HCT116 (cell line): ENCODE measurements around the gene CORO2A. TPM values are rescaled to one million over a fixed set of nuclear protein-coding genes. Genes with fewer than 3 reads are reported as not detected.

Source experiments
- ATAC-seq: fragments of 200-7000 bp; cut with Tn5 transposase; 2 replicates; pipeline ENCODE4 v1.9.1; 2020; ENCODE audit warnings: mild to moderate bottlenecking, moderate library complexity
- BruUV-seq: library from RNA; stranded (reverse); fragments of 400-500 nt; replicated peaks from 2 replicates; lab custom pipeline; 2021; lab: Mats Ljungman, UMichigan
- CTCF ChIA-PET: fragments of 300-600 bp; sonication (Branson Sonifier 250); formaldehyde crosslinking; loops from one replicate; lab custom pipeline; 2021; ENCODE audit warnings: antibody characterized with exemption; lab: Charles Lee
- POLR2A ChIA-PET: fragments of 300-600, 350-600 bp; sonication (Branson Sonifier 250); formaldehyde crosslinking; loops from one replicate; lab custom pipeline; 2021; ENCODE audit warnings: antibody characterized with exemption; lab: Charles Lee
- RAD21 ChIA-PET, 2 experiments: fragments of 300-600 bp; sonication (Branson Sonifier 250); formaldehyde crosslinking; loops; one replicate each; lab custom pipeline; 2023; ENCODE audit warnings: low total read pairs in 2 of 2; ENCODE audit not compliant: uncharacterized antibody in 2 of 2, unreplicated experiment in 2 of 2, low non-redundant PET in 1 of 2; lab: Charles Lee
- DNase-seq: peaks from one replicate; pipeline ENCODE4 v3.0.0-alpha.2; 2010; ENCODE audit warnings: low read depth, low spot score
- H2AFZ ChIP-seq: fragments of 200-600 bp; shearing (Covaris generic), sonication (generic); 2 replicates; pipeline ENCODE4 v1.6.1; 2017; ENCODE audit warnings: low read depth, mixed run types, mixed read lengths, antibody characterized with exemption, low read length; ENCODE audit not compliant: poor library complexity, severe bottlenecking
- H3K27ac ChIP-seq: 2 replicates; pipeline ENCODE4 v1.5.1; 2012; ENCODE audit warnings: low read depth, low read length
- H3K27me3 ChIP-seq: fragments of 200-600 bp; sonication (generic); 2 replicates; pipeline ENCODE4 v1.6.1; 2016; ENCODE audit warnings: mixed run types, low read length, mixed read lengths; ENCODE audit not compliant: insufficient read depth
- H3K36me3 ChIP-seq, 2 experiments: fragments of 200-500 bp in 1 of 2; fragments of 200-600 bp in 1 of 2; sonication (Bioruptor generic) in 1 of 2; sonication (generic) in 1 of 2; 2 replicates each; pipeline versions ENCODE4 v1.5.1 to v1.6.1; 2014 to 2016; ENCODE audit warnings: low read length in 2 of 2, inconsistent platforms in 1 of 2, mixed read lengths in 1 of 2, mixed run types in 1 of 2; ENCODE audit not compliant: insufficient read depth in 2 of 2, control insufficient read depth in 1 of 2
- H3K4me1 ChIP-seq, 2 experiments: fragments of 200-600 bp in 1 of 2; sonication (generic) in 1 of 2; 2 replicates each; pipeline versions ENCODE4 v1.5.1 to v1.6.1; 2012 to 2017; ENCODE audit warnings: low read length in 2 of 2, inconsistent platforms in 1 of 2, mild to moderate bottlenecking in 1 of 2, mixed read lengths in 1 of 2, mixed run types in 1 of 2, moderate library complexity in 1 of 2; ENCODE audit not compliant: insufficient read depth in 2 of 2, control insufficient read depth in 1 of 2
- H3K4me2 ChIP-seq: fragments of 200-600 bp; sonication (generic); 2 replicates; pipeline ENCODE4 v1.6.1; 2017; ENCODE audit warnings: mixed run types, low read length, mixed read lengths
- H3K4me3 ChIP-seq, 2 experiments: fragments of 200-600 bp in 1 of 2; sonication (generic) in 1 of 2; replicated peaks in 1 of 2; 2 replicates each; pipeline ENCODE4 v1.5.1; 2011 to 2016; ENCODE audit warnings: low read length in 2 of 2, control low read depth in 1 of 2, low read depth in 1 of 2, mild to moderate bottlenecking in 1 of 2, mixed read lengths in 1 of 2, mixed run types in 1 of 2
- H3K79me2 ChIP-seq: fragments of 200-600 bp; sonication (generic); 2 replicates; pipeline ENCODE4 v1.6.1; 2017; ENCODE audit warnings: mild to moderate bottlenecking, mixed run types, low read length, moderate library complexity, mixed read lengths; ENCODE audit not compliant: insufficient read depth
- H3K9ac ChIP-seq: fragments of 200-600 bp; sonication (generic); 2 replicates; pipeline ENCODE4 v1.6.1; 2016; ENCODE audit warnings: low read length, mixed read lengths
- H3K9me2 ChIP-seq: fragments of 200-600 bp; sonication (generic), shearing (Covaris generic); 2 replicates; pipeline ENCODE4 v1.6.1; 2017; ENCODE audit warnings: mixed run types, mild to moderate bottlenecking, moderate library complexity; ENCODE audit not compliant: insufficient read depth
- H3K9me3 ChIP-seq, 2 experiments: fragments of 200-500 bp in 1 of 2; fragments of 200-600 bp in 1 of 2; sonication (Bioruptor generic) in 1 of 2; sonication (generic) in 1 of 2; 2 replicates each; pipeline ENCODE4 v1.6.1; 2014 to 2017; ENCODE audit warnings: low read length in 2 of 2, mixed read lengths in 2 of 2, inconsistent platforms in 1 of 2, low read depth in 1 of 2, mild to moderate bottlenecking in 1 of 2, mixed run types in 1 of 2, moderate library complexity in 1 of 2; ENCODE audit not compliant: control insufficient read depth in 1 of 2, insufficient read depth in 1 of 2
- H4K20me1 ChIP-seq: fragments of 200-600 bp; sonication (generic), shearing (Covaris generic); 2 replicates; pipeline ENCODE4 v1.6.1; 2017; ENCODE audit warnings: mixed run types, mild to moderate bottlenecking, moderate library complexity; ENCODE audit not compliant: insufficient read depth
- POLR2A ChIP-seq: IDR thresholded peaks from 2 replicates; pipeline ENCODE4 v1.7.0; 2011; ENCODE audit warnings: borderline replicate concordance; ENCODE audit not compliant: insufficient read depth, insufficient read length; ENCODE audit errors: extremely low read depth
- POLR2AphosphoS5 ChIP-seq: IDR thresholded peaks from 2 replicates; pipeline ENCODE4 v1.6.1; 2011; ENCODE audit warnings: mild to moderate bottlenecking, low read depth, low read length, moderate library complexity
- SIN3A ChIP-seq: IDR thresholded peaks from 2 replicates; pipeline ENCODE4 v1.6.1; 2012; ENCODE audit warnings: low read depth
- TCF7L2 ChIP-seq: IDR thresholded peaks from 2 replicates; pipeline ENCODE4 v1.7.0; 2011; ENCODE audit warnings: borderline replicate concordance, inconsistent platforms; ENCODE audit not compliant: insufficient read depth, insufficient read length; ENCODE audit errors: extremely low read depth
- ZFX ChIP-seq: fragments of 450-650 bp; IDR thresholded peaks from 2 replicates; pipeline ENCODE4 v1.6.1; 2017
- intact Hi-C: fragments of 100-400 bp; cut with micrococcal nuclease; formaldehyde crosslinking; loops from 2 replicates; pipeline ENCODE4 v1.10.0; 2022
- total RNA-seq: library from RNA; stranded (reverse); gene quantifications from one replicate; pipeline ENCODE4 v1.2.1, GENCODE V29; 2021; ENCODE audit not compliant: unreplicated experiment
- TF ChIP-seq, protein P1 (sequence below): IDR thresholded peaks from 2 replicates; pipeline ENCODE4 v1.6.1; 2012

The CORO2A gene
- total RNA-seq, 1 experiment from 2014 or later: 5.7 TPM

DNA sequence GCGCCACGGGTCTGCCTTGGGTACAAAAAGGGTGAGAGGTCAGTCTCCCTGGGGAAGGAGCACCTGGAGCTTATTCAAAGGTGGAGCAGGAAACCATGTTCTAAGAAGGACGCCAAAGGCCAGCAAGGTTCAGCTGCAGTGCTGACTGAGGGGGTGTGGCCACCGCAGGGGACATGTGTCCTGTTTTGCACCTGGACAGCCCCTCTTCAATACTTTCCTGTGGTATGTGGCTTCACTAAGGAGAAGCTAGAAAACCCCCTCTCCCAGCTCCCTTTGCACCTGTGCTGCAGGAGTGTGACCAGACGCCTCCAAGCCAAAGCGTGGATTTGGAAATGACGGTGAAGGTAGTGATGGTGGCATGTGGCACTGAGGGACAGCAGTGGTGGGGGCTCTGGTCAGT is 97.0 kb downstream of the CORO2A start:
- Histone ChIP-seq H3K4me2 (no peak overlapping the region), H2AFZ (no peak overlapping the region), H3K9me3 (no peaks in the 10 kb centered on the region), H3K4me3 (no peak overlapping the region), H3K36me3 (0 out of 4 replicates have a peak, but pooled peaks cover 0 to 6% of the 10 kb centered on the region in 2 experiments), H3K4me1 (no peaks in the 10 kb centered on the region), H3K9me2 (no peaks in the 10 kb centered on the region), H3K27ac (no peak overlapping the region), H4K20me1 (no peaks in the 10 kb centered on the region), H3K79me2 (no peaks in the 10 kb centered on the region), H3K27me3 (no peaks in the 10 kb centered on the region), H3K9ac (no peak overlapping the region)
- TF ChIP-seq, protein P1, sequence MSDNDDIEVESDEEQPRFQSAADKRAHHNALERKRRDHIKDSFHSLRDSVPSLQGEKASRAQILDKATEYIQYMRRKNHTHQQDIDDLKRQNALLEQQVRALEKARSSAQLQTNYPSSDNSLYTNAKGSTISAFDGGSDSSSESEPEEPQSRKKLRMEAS: no peak
- TF ChIP-seq POLR2A: no peak
- ChIA-PET RAD21 (no interaction called here), CTCF (no interaction called here), POLR2A (no interaction called here)
- intact Hi-C loops: no loop called here
- BruUV-seq: no TSS peak
- DNase-seq: no peak
- ATAC-seq: no peak

DNA sequence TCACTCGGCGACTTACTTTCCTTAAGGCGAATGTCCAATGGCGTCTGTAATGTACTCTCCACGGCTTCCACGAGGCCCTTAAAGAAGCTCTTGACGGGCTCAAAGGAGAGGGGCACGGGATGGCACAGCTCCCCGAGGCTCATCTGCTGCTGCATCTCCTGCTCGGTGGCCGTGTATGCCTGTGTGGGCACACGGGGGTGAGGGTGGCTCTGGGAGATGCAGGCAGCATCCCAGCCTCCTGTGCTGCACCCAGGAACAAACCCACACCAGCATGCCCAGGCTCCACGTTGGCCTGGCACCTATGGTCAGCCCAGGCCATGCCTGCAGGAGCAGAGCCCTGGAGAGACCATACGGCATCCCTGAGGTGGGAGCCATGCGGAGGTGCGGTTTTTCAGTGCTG is 97.6 kb downstream of the CORO2A start:
- intact Hi-C loops: no loop called here
- RAD21 ChIA-PET: no interaction called here
- POLR2A ChIA-PET: no interaction called here
- Histone ChIP-seq H3K27ac (no peak overlapping the region), H3K36me3 (0 out of 4 replicates have a peak, but pooled peaks cover 0 to 6% of the 10 kb centered on the region in 2 experiments), H3K9me2 (no peaks in the 10 kb centered on the region), H3K4me2 (no peak overlapping the region), H3K9ac (no peak overlapping the region), H3K4me1 (no peaks in the 10 kb centered on the region), H3K9me3 (no peaks in the 10 kb centered on the region), H3K79me2 (no peaks in the 10 kb centered on the region), H4K20me1 (no peaks in the 10 kb centered on the region), H2AFZ (no peak overlapping the region), H3K4me3 (no peak overlapping the region), H3K27me3 (no peaks in the 10 kb centered on the region)
- BruUV-seq: no TSS peak
- no peak for DNase-seq
- no peak for ATAC-seq
- TF ChIP-seq TCF7L2 (no peak), SIN3A (no peak), ZFX (no peak), POLR2AphosphoS5 (no peak)
- CTCF ChIA-PET: no interaction called here
